Measurements from ENCODE around the gene CHPF2. TPM values are rescaled to one million over a fixed set of nuclear protein-coding genes. Genes with fewer than 3 reads are reported as not detected.
A peak's percentile ranks its signal among the peaks of the same experiment; 100 is the strongest.

The CHPF2 gene
- total RNA-seq, 1 experiment from 2014 or later, result 44.0 TPM

DNA sequence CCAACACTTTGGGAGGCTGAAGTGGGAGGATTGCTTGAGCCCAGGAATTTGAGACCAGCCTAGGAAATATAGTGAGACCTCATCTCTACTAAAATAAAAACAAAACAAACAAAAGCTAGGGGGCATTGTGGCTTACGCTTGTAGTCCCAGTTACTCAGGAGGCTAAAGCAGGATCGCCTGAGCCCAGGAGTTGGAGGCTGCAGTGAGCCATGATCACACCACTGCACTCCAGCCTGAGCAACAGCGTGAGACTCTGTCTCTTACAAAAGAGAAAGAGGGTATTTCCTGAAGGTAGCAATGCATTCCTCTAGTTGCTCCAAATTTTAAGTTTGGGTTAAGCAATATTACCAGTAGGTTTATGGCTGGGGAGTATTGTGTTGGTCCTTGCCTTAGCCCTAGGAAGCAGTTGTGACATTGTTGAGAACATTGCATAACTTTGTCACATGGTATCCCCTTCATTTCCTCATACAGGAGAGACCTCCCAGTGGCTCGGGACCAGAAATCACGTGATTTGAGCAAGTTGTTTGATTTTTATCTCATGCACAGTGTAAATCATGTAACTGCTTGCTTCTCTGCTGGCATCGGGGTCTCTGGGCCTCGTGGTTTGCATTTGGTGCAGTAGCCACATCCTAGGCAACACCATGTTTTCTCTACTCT, 39.5 kb downstream of the CHPF2 start:
- in situ Hi-C loops (cut with HindIII; ENCODE audit: low pct_unique_long_range_greater_than_20kb, low sequenced_read_pairs), result no loop called here
- peak; percentile 51 for DNase-seq (ENCODE audit: low read depth, low spot score)

DNA sequence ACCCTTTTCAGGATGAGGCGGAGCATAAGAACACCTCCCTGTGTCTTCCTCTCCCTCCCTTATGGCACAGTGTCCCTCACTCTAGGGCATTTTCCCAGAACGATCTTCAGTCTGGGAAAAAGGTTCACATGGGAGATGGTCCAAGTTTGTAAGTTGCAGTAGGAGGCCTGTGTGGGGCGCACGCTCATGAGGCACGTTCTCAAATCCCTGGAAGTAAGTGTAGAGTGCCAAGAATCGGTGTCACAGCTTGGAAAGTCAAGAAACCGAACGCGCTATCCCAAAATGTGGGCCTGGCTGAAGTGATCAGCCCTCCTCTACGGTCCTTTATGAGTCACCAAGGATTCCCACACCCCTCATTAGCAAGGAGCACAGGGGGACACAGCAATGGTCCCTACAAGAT, 40.1 kb downstream of the CHPF2 start:
- in situ Hi-C loops (cut with HindIII; ENCODE audit: low pct_unique_long_range_greater_than_20kb, low sequenced_read_pairs), result no loop called here
- DNase-seq (ENCODE audit: low read depth, low spot score), result no peak

DNA sequence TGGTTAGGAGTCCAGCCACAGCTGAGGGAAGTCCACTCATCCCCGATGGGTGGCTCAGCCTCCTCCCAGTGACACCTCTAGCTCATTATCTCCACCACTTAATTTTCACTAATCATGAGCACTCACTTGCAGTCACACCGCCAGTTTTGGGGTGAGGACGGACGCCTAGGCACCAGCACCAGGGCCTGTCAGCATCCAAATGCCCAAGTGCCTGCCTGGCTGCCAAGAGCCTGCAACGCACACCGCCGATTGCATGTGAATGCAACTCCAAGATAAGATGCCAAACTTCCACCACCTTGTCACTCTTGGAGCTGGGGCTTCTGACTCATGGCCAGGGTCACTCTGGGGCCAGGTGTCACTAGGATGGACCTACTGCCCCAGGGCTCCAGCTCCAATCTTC, 40.6 kb downstream of the CHPF2 start:
- no peak for DNase-seq (ENCODE audit: low read depth, low spot score)
- in situ Hi-C loops (cut with HindIII; ENCODE audit: low pct_unique_long_range_greater_than_20kb, low sequenced_read_pairs), result no loop called here

DNA sequence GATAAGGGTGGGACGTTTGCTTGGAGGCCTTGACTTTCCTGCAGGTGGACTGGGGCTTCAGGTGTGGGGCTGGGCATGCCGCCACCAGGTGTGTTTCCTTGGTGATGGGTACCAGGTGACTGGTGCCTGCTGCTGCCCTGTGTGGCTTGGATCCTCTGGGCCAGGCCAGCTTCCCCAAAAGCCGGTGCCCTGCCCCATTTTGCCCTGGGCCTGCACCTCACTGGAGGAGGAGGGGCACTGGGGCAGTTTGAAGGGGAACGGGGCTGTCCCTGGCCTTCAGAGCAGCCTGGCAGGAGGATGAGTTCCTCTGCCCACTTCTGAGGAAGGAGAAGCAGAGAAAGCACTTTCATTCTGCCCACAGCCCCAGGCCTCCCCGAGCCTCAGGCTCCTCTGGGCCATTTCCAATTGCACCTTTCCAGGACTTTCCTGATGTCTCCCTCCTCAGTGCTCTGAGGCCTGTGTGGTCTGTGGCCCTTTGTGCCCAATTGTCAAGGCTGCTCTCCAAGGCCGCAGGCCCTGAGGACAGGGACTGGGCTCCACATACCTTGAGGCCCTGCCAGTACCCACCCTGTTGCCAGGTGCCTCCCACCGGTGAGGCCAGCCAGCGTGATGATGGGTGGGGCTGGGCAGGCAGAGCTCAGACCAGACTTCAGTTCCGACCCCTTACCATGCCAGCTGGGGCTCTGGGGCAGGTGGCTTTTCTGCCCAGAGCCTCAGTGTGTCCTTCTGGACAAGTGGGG, 41.5 kb downstream of the CHPF2 start:
- no peak for DNase-seq (ENCODE audit: low read depth, low spot score)
- in situ Hi-C loops (cut with HindIII; ENCODE audit: low pct_unique_long_range_greater_than_20kb, low sequenced_read_pairs), result no loop called here

DNA sequence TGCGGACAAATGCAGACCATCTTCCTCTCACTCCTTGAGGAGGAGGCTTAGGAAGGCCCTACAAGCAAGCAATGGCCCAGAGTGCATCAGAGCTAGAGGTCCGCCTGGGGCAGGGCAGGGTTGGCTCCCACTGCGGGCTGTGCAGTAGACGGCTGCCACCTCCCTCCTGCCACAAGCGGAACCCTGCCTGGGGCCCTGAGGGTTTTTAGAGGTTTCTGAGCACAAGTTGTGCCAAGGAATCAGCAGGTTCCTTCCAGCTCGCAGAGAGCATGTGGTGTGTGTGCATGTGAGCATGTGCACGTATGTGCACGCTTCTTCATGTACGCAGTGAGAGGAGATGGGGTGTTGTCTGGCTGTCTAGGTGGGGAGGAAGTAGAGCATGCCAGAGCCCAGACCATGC, 42.1 kb downstream of the CHPF2 start:
- in situ Hi-C loops (cut with HindIII; ENCODE audit: low pct_unique_long_range_greater_than_20kb, low sequenced_read_pairs), result no loop called here

DNA sequence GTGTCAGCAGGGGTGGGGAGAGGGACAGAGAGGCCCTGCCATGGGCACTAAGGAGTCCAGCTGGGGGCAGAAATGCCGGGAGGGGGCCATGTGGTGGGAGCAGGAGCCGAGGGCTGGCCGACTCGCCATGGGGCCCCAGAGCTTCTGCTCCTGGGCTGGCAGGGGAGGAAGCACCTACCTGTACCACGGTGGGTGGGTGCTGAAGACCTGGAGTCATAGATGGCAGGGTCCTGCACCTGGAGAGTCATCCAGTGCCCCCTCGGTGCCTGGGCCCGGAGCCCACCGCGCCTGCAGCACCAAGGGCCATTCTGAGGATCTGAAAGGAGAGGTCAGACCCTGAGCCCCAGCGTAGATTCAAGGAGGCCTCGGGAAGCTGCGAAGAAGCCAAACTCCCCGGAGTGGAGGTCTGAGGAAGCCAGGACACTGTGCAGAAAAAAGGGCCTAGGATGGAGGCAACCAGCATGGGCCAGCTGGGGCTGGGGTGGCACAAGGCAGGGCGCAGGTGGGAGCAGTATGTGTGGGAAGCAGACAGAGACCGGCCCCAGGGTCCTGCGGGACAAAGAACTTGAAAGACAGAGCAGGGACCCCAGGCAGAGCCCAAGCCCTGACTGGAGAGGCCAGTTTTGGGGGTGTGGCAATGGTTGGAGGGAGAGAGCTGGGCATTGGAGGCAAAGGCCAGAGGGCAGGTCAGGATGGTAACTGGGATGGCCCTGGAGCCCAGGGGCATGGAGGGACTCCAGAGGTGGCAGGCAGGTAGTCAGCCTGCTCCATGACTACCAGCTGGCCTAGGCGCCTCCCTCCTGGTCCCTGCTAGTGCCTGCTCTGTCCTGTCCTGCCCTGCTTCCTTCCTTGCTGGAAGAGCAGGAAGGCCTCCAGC, 42.9 kb downstream of the CHPF2 start:
- DNase-seq (ENCODE audit: low read depth, low spot score), result no peak
- in situ Hi-C loops (cut with HindIII; ENCODE audit: low pct_unique_long_range_greater_than_20kb, low sequenced_read_pairs), result no loop called here

More for the DNA sequence above, 42.1 kb downstream of the CHPF2 start:
- no peak for DNase-seq (ENCODE audit: low read depth, low spot score)

DNA sequence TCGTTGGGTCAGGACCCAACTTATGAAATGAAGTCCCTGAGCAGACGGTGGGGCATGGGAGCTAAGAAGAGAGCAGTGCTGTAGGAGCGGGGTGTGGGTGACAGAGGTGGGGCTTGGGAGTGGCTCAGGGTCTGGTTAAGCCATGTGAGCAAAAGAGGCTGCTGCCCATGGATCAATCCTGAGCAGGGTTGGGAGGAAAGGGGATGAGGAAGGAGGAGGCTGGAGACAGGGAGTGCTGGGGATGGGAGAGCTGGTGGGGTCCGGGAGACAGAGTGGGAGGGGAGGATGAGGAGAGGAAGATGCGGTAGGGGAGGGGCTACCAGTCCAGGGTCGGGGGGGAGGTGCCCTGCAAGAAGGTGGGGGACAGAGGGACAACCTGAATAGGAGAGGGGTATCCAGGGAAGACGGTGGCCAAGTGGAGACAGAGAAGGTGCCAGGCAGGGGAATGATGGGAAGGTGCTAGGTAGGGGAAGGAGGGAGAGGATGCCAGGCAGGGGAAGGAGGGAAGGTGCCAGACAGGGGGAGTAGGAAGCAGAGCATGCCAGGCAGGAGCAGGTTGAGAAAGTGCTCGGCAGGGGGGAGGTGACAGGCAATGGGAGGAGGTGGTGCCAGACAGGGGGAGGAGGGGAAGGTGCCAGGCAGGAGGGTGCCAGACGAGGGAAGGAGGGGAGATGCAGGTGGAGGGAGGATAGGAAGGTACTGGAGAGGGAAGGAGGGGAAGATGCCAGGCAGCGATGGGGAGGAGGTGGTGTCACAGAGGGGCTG, 43.7 kb downstream of the CHPF2 start:
- in situ Hi-C loops (cut with HindIII; ENCODE audit: low pct_unique_long_range_greater_than_20kb, low sequenced_read_pairs), result no loop called here
- DNase-seq (ENCODE audit: low read depth, low spot score), result no peak

DNA sequence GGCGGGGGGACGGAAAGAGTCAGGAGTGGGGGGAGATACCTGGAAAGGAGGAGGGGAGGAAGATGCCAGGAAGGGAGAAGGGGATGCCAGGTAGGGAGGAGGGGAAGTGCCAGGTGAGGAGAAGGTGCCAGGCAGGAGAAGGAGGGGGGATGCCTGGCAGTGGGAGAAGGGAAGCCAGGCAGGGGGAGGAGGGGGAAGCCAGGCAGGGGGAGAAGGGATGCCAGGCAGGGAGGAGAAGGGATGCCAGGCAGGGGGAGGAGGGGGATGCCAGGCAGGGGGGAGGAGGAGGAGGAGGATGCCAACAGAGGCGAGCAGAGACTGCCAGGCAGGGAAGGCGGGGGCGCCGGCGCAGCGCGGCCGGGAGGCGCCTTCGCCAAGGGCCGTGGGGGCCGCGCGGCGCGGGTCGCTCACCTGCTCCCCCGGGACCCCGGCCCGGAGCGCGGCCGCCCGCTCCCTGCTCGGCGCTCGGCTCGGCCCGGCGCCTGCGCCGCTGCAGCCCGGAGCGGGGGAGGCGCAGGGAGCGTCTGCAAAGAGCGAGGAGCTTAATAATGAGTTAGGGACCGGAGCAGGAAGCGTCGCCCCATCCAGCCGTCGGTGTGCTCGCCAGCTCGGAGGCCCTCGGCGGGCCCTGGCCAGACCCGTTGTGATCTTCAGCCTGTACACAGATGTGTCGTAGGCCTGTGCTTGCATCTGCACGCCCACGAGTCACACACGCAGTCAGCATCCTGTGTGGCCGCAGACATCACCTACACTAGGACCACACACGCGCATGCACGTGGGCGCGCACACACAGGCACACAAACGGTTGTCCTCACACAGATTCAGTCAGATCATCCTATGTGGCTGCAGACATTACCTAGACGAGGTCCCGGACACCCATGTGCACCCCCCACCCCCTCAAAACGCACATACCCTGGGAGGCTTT, 44.6 kb downstream of the CHPF2 start:
- DNase-seq (ENCODE audit: low read depth, low spot score), result peak; percentile 74
- in situ Hi-C loops (cut with HindIII; ENCODE audit: low pct_unique_long_range_greater_than_20kb, low sequenced_read_pairs), result no loop called here

DNA sequence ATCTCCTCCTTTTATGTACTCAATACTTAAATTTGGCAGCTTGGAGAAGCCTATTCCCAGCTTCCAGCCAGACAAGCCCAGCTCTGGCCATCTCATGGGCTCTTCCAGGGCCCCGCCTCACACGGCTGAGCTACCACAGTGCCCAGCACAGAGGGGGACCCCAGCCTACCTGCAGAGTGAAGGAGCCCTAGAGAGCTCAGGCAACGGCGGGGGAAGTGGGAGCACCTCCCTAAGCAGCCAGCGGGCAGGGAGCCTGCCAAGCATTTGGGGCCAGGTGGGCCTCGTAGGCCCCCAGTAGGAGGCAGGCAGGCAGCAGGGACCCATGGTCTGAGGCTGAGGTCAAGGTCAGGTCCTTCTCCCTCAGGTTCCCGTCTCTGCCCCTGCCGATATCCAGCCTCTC, 45.3 kb downstream of the CHPF2 start:
- in situ Hi-C loops (cut with HindIII; ENCODE audit: low pct_unique_long_range_greater_than_20kb, low sequenced_read_pairs), result no loop called here

DNA sequence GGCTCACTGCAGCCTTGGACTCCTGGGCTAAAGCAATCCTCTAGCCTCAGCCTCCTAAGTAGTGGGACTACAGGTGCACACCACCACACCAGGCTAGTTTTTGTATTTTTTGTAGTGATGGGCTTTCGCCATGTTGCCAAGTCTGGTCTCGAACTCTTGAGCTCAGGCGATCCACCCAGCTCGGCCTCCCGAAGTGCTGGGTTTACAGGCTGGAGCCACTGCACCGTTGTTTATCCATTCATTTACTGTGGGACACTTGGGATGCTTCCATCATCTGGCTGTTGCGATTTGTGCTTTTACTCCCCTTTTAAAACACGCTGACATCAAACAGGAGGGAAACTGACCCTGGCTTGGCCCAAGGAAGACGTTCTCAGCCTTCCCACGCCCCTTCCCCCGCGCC, 46.7 kb downstream of the CHPF2 start:
- in situ Hi-C loops (cut with HindIII; ENCODE audit: low pct_unique_long_range_greater_than_20kb, low sequenced_read_pairs), result no loop called here
- DNase-seq (ENCODE audit: low read depth, low spot score), result no peak

More for the DNA sequence above, 45.3 kb downstream of the CHPF2 start:
- no peak for DNase-seq (ENCODE audit: low read depth, low spot score)

DNA sequence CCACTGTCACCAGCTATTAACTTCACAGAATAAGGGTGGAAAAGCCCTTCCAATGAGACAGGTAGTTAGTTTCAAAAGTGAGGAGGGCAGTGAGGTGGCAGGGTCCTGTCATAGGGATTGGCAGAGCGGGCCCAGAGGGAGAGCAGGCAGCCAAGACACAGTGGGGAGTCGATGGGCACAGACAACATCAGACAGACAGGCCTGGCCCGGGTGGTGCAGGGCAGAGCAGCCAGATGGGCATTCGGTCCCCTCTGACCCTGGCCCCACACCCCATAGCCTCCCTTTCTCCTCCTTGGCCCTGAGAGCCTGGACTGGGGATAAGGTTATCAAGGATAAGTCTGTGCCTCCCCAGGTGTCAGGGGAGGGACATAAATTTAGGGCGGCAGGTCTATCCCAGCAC, 47.6 kb downstream of the CHPF2 start:
- in situ Hi-C loops (cut with HindIII; ENCODE audit: low pct_unique_long_range_greater_than_20kb, low sequenced_read_pairs), result no loop called here
- no peak for DNase-seq (ENCODE audit: low read depth, low spot score)

DNA sequence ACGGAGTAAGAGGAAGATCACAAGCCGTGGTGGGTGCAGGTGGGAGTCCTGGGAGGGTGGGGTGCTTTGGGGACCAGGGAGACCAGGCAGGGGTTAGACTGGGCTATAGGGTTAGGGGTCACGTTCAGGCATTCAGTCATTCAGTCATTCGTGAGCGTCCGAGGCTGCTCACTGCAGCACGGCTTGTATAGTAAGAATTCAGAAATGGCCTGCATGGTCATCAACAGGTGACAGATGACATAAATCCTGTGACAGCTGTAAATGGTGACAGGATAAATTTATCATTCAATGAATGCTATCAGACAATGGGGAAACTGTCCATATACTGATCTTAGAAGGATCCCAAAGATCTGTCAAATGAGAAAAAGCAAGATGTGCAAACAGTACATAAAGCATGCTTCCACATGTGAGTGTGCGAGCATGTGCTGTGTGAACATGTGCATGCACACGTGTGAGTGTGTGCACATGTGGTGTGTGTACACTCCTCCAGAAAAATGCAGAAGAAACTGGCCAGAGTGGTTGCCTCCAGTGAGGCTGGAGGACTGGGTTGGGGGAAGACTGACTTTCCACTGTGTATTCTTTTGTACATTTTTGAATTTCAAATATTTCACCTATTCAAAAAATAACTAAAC, 48.2 kb downstream of the CHPF2 start:
- in situ Hi-C loops (cut with HindIII; ENCODE audit: low pct_unique_long_range_greater_than_20kb, low sequenced_read_pairs), result no loop called here
- no peak for DNase-seq (ENCODE audit: low read depth, low spot score)

DNA sequence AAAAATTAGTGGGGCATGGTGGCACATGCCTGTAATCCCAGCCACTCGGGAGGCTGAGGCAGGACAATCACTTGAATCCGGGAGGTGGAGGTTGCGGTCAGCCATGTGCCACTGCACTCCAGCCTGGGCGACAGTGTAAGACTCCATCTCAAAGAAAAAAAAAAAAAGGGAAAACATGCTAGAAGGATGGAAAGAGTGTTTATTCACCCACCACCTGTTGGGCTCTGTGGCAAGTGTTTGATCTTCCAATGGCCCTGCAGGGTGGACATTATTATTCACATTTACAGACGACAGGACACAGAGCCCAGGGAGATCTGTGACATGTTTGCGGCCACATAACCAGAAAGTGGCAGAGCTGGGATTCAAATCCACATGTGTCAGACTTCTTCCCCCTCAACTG, 49.4 kb downstream of the CHPF2 start:
- no peak for DNase-seq (ENCODE audit: low read depth, low spot score)
- in situ Hi-C loops (cut with HindIII; ENCODE audit: low pct_unique_long_range_greater_than_20kb, low sequenced_read_pairs), result no loop called here

DNA sequence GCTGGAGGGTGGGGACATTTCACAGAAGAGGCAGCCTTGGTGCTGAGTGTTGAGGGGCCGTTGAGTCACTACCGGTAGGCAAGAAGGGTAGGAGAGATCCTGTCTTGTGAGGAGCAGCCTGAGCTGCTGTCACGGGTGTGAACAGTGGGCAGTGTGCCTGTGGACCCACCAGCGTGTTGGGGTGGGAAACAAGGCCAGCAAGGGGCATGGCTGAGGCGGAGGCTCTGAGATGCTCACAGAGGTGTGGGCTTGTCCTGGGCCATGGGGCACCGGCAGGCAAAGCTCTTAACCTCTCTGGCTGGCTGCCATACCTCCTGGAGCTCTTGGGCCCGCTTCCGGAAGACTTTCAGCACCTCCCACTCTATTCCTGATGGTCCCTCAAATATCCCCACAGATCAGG, 49.8 kb downstream of the CHPF2 start:
- in situ Hi-C loops (cut with HindIII; ENCODE audit: low pct_unique_long_range_greater_than_20kb, low sequenced_read_pairs), result no loop called here
- DNase-seq (ENCODE audit: low read depth, low spot score), result no peak

DNA sequence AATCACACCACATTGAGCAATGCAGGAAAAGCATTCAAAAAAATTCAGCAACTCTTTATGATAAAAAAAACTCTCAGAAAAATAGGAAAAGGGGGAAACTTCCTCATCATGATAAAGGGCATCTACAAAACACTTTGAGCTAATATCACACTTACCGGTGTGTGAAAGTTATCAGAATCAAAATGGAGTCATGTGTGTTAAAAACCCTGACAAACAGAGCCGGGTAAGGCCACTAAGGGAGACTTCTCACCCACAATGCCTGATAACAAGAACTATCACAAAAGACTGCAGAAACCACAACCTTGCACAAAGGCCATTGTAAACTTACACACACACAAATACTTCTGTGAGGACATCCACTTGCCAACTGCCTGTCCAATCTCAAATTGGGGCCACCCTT, 51.0 kb downstream of the CHPF2 start:
- in situ Hi-C loops (cut with HindIII; ENCODE audit: low pct_unique_long_range_greater_than_20kb, low sequenced_read_pairs), result no loop called here
- no peak for DNase-seq (ENCODE audit: low read depth, low spot score)

DNA sequence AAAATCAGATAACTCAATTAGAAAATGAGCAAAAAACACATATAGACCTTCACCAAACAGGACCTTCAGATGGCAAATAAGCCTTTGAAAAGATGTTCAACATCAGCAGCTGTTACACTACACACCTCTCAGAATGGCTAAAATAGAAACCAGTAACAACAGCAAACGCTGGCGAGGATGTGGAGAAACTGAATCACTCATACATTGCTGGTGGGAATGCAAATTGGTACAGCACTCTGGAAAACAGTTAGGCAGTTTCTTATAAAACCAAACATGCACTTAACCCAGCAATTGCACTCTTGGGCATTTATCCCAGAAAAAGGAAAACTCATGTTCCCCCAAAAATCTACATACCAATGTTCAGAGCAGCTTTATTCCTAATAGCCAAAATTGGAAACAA, 53.9 kb downstream of the CHPF2 start:
- in situ Hi-C loops (cut with HindIII; ENCODE audit: low pct_unique_long_range_greater_than_20kb, low sequenced_read_pairs), result no loop called here
- no peak for DNase-seq (ENCODE audit: low read depth, low spot score)
